DND-41 (cell line): ENCODE measurements around the gene PHRF1.

ENCODE experiments used
- ATAC-seq: fragments of 200-7000 bp; cut with Tn5 transposase; 3 replicates; pipeline ENCODE4 v1.9.1; 2021; ENCODE audit warnings: low read depth; ENCODE audit not compliant: insufficient read depth
- DNase-seq: peaks from one replicate; pipeline ENCODE4 v3.0.0-alpha.2; 2020
- H2AFZ ChIP-seq: 2 replicates; pipeline ENCODE4 v1.6.0; 2012; ENCODE audit warnings: low read depth, low read length
- H3K27ac ChIP-seq: 2 replicates; pipeline ENCODE4 v1.5.1; 2012; ENCODE audit warnings: low read length, inconsistent platforms
- H3K27me3 ChIP-seq: fragments of 200-600 bp; sonication (generic); 2 replicates; pipeline ENCODE4 v1.6.0; 2012; ENCODE audit warnings: low read length, mild to moderate bottlenecking, inconsistent platforms; ENCODE audit not compliant: insufficient read depth, poor library complexity
- H3K36me3 ChIP-seq: 2 replicates; pipeline ENCODE4 v1.5.1; 2012; ENCODE audit warnings: low read length, inconsistent platforms; ENCODE audit not compliant: insufficient read depth
- H3K4me1 ChIP-seq: 2 replicates; pipeline ENCODE4 v1.5.1; 2012; ENCODE audit warnings: mild to moderate bottlenecking, low read length; ENCODE audit not compliant: insufficient read depth
- H3K4me2 ChIP-seq: 2 replicates; pipeline ENCODE4 v1.6.0; 2012; ENCODE audit warnings: mild to moderate bottlenecking, moderate library complexity, low read length, inconsistent platforms; ENCODE audit not compliant: insufficient read depth
- H3K4me3 ChIP-seq, 2 experiments: fragments of 200-600 bp in 1 of 2; shearing (Covaris generic) in 1 of 2; 2 replicates each; pipeline ENCODE4 v1.5.1; 2012 to 2016; ENCODE audit warnings: inconsistent platforms in 2 of 2, low read length in 2 of 2, mild to moderate bottlenecking in 2 of 2, low read depth in 1 of 2, moderate library complexity in 1 of 2
- H3K79me2 ChIP-seq: 2 replicates; pipeline ENCODE4 v1.6.0; 2012; ENCODE audit warnings: low read length, inconsistent platforms; ENCODE audit not compliant: insufficient read depth
- H3K9ac ChIP-seq: 2 replicates; pipeline ENCODE4 v1.6.0; 2012; ENCODE audit warnings: low read depth, mild to moderate bottlenecking, inconsistent platforms, low read length, moderate library complexity
- H3K9me3 ChIP-seq: 2 replicates; pipeline ENCODE4 v1.5.1; 2012; ENCODE audit warnings: low read length, moderate library complexity, mild to moderate bottlenecking, inconsistent platforms; ENCODE audit not compliant: insufficient read depth, severe bottlenecking
- H4K20me1 ChIP-seq: 2 replicates; pipeline ENCODE4 v1.6.0; 2012; ENCODE audit warnings: low read length; ENCODE audit not compliant: insufficient read depth
- EZH2 ChIP-seq: IDR thresholded peaks from 3 replicates; pipeline ENCODE4 v1.6.1; 2012; ENCODE audit warnings: borderline replicate concordance, low read depth, mild to moderate bottlenecking, moderate library complexity, low read length, inconsistent platforms; ENCODE audit not compliant: severe bottlenecking
- TF ChIP-seq, protein P1 (sequence below): IDR thresholded peaks from 2 replicates; pipeline ENCODE4 v1.5.1; 2012; ENCODE audit warnings: borderline replicate concordance, low read length, moderate library complexity, mild to moderate bottlenecking; ENCODE audit not compliant: poor library complexity, severe bottlenecking; ENCODE audit errors: extremely low read depth

Gene PHRF1

DNA sequence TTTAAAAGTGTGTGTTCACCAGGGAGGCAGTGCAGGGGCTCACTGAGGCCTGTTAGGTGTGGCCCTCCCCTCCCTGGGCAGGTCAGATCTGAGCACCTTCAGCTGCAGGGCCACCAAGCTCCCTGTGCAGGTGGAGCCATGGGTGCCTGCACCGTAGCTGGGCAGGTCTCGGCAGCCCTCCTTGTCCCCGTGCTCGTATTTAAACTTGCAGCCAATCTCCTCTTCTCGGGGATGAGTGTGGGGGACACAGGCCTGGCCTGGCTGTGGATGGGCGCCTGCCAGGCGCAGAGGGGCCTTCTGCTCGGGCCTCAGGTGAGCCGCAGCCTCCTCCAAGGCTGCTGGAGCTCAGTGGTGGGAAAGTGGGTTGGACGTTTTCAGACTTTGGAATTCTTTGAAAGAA is 19.1 kb downstream of the PHRF1 start:
- Histone ChIP-seq H3K4me2 (no peak overlapping the region), H3K9me3 (no peaks in the 10 kb centered on the region), H2AFZ (no peak overlapping the region), H4K20me1 (peaks cover 51% of the 10 kb centered on the region), H3K4me1 (no peaks in the 10 kb centered on the region), H3K36me3 (peaks cover 96% of the 10 kb centered on the region), H3K9ac (no peak overlapping the region), H3K4me3 (no peak overlapping the region), H3K27me3 (no peaks in the 10 kb centered on the region), H3K27ac (no peak overlapping the region), H3K79me2 (peaks cover 43% of the 10 kb centered on the region)
- ATAC-seq, result no peak
- DNase-seq, result no peak
- TF ChIP-seq EZH2, result no peak
- TF ChIP-seq, protein P1, sequence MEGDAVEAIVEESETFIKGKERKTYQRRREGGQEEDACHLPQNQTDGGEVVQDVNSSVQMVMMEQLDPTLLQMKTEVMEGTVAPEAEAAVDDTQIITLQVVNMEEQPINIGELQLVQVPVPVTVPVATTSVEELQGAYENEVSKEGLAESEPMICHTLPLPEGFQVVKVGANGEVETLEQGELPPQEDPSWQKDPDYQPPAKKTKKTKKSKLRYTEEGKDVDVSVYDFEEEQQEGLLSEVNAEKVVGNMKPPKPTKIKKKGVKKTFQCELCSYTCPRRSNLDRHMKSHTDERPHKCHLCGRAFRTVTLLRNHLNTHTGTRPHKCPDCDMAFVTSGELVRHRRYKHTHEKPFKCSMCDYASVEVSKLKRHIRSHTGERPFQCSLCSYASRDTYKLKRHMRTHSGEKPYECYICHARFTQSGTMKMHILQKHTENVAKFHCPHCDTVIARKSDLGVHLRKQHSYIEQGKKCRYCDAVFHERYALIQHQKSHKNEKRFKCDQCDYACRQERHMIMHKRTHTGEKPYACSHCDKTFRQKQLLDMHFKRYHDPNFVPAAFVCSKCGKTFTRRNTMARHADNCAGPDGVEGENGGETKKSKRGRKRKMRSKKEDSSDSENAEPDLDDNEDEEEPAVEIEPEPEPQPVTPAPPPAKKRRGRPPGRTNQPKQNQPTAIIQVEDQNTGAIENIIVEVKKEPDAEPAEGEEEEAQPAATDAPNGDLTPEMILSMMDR, result no peak

GRCh38 chr11:596374-596773 is 20.1 kb downstream of the PHRF1 start:
- H3K4me2 ChIP-seq, result no peak overlapping the region
- no peaks in the 10 kb centered on the region for H3K27me3 ChIP-seq
- H3K36me3 ChIP-seq, result peaks cover 93% of the 10 kb centered on the region
- no peaks in the 10 kb centered on the region for H3K9me3 ChIP-seq
- DNase-seq (no peak), ATAC-seq (no peak)
- H3K9ac ChIP-seq, result no peak overlapping the region
- no peak overlapping the region for H3K27ac ChIP-seq
- H4K20me1 ChIP-seq, result peaks cover 51% of the 10 kb centered on the region
- no peak overlapping the region for H2AFZ ChIP-seq
- H3K4me3 ChIP-seq, result no peak overlapping the region
- peaks cover 43% of the 10 kb centered on the region for H3K79me2 ChIP-seq
- no peaks in the 10 kb centered on the region for H3K4me1 ChIP-seq
- TF ChIP-seq, protein P1, result no peak
- no peak for TF ChIP-seq EZH2

- ATAC-seq (0 out of 3 replicates have a peak, but pooled peaks have one; percentile 46), DNase-seq (no peak)
- H4K20me1 ChIP-seq, result peaks cover 56% of the 10 kb centered on the region
- H3K4me1 ChIP-seq, result no peaks in the 10 kb centered on the region
- H3K4me3 ChIP-seq, result no peak overlapping the region
- no peak overlapping the region for H3K27ac ChIP-seq
- H3K27me3 ChIP-seq, result no peaks in the 10 kb centered on the region
- H3K79me2 ChIP-seq, result peaks cover 44% of the 10 kb centered on the region
- H2AFZ ChIP-seq, result no peak overlapping the region
- H3K36me3 ChIP-seq, result peaks cover 95% of the 10 kb centered on the region
- H3K9ac ChIP-seq, result no peak overlapping the region
- no peaks in the 10 kb centered on the region for H3K9me3 ChIP-seq
- no peak overlapping the region for H3K4me2 ChIP-seq
- TF ChIP-seq EZH2, result no peak
- TF ChIP-seq, protein P1, result peak; percentile 44
Observed at GRCh38 chr11:597166-597725, 21.0 kb downstream of the PHRF1 start.
